Stimulated activated CD8-positive, alpha-beta memory T cell treated with anti-CD3 and anti-CD28 coated beads, Interleukin-12 subunit alpha, Interleukin-12 subunit beta, amount 100 ng/mL, for 24 hours (primary cell): ENCODE data around the gene GLA.

ENCODE experiments used
- DNase-seq: peaks from one replicate; pipeline ENCODE4 v3.0.0-alpha.2; 2020; ENCODE audit errors: extremely low read depth

Gene GLA

DNA sequence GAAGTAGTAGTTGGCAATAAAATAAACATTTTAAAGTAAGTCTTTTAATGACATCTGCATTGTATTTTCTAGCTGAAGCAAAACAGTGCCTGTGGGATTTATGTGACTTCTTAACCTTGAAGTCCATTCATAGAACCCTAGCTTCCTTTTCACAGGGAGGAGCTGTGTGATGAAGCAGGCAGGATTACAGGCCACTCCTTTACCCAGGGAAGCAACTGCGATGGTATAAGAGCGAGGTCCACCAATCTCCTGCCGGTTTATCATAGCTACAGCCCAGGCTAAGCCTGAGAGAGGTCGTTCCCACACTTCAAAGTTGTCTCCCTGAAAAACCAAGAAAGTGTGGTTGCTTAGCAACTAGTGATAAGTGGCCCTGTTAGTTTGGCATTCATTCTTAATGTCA lies 9.9 kb downstream of the GLA start:
- no peak for DNase-seq

GRCh38 chrX:101395789-101396188 lies 11.9 kb downstream of the GLA start:
- DNase-seq: no peak

- no peak for DNase-seq
Measured at GRCh38 chrX:101394372-101394771, 13.4 kb downstream of the GLA start.

DNA sequence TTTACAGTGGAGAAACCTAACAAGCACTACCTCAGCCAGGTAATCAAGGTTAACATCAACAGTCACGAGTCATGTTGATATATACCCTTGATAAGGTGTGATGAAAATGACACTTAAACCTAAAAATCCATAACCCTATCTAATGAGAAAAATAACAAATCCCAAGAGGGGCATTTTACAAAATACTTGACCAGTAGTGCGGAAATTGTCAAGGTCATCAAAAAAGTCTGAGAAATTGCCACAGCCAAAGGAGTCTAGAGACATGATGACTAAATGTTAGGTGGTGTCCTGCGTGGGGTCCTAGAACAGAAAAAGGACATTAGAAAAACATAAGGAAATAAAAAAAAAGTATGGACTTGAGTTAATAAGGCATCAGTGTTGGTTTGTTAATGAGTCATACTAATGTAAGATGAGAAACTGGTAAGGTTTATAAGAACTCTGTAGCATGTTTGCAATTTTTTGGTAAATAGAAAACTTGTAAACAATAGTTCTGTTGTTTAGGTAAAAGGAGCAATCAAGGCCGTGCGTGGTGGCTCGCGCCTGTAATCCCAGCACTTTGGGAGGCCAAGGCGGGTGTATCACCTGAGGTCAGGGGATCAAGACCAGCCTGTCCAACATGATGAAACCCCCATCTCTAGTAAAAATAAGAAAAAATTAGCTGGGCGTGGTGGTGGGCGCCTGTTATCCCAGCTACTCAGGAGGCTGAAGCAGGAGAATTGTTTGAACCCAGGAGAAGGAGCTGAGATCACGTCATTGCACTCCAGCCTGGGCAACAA lies 14.0 kb downstream of the GLA start:
- DNase-seq: no peak

DNA sequence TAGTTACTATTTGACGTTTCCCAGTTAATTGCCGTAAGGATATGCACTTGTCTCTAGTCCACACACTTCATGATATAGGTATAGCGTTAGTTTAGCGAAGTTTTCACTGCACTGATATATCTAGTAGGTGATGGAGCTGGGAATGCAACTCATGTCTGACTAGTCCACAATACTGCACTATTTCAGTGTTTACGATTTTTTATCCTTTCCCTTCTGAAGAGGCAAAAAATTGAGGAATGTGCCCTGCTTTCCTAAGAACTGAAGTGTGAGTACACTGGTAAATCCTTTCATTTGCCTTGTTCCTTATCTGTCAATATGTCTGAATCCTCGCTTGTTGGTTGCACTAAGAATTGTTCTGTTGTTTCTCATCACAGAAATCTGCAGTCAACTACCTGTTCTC lies 15.9 kb downstream of the GLA start:
- DNase-seq: no peak

DNA sequence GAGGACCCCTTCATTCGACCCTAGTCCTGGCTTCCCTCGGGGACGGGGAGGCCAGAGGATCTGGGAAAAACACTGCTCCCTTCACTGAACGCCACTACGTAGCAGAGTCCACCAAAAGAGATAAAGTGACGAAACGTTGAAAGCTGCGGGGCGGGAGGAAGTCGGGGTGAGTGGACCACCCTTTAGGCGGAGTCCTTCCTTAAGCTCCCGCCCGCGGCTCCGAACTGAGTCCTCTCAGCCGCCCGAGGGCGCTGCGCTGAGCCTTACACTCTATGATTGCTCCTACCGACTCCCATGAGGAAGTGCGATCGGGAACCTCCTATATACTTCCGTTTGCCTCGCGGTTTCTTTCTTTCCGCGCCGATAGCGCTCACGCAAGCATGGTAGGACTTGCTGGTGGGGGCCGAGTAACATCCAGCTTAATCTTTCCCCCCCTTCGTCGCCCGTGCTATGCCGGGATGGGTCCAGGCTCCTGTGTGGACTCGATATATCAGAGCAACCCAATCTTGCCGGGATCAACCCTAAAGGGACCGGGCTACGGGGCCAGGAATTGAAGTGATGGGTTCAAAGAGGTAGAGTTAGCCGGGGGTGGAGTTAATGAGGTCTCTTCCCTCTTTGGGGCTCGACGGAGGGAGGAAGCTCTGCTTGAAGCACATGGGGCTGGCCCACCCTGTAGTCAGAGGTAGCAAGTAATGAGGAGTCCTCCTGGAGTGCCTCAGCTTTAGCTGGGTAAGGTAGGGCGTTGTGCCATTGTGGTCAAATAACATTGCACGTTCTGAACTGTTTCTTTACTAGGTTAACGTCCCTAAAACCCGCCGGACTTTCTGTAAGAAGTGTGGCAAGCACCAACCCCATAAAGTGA lies 16.8 kb downstream of the GLA start, which contains the start of gene RPL36A:
Gene RPL36A, plus strand, starts transcription at position 348 of the 862 bp plus-strand sequence. Its CDS starts 33 bp downstream, at position 381.
- DNase-seq: peak; percentile 58

DNA sequence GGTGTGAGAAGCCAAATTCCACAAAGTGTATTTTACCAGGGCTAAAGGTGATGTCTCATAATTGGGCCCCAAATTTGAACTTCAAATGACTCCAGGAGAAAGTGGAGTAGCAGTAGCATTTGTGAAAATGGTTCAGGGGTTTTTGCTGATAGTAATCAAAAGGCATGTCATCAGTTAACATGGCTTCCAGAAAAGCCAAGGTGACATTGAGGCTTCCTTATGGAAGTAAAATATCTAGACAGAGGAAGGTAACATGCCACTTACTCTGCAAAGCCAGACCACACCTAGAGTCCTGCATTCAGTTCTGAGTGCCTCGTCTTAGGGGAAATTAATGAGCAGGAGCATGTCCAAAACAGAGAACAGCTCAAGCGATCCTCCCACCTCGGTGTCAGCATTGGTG lies 19.1 kb downstream of the GLA start:
- no peak for DNase-seq

DNA sequence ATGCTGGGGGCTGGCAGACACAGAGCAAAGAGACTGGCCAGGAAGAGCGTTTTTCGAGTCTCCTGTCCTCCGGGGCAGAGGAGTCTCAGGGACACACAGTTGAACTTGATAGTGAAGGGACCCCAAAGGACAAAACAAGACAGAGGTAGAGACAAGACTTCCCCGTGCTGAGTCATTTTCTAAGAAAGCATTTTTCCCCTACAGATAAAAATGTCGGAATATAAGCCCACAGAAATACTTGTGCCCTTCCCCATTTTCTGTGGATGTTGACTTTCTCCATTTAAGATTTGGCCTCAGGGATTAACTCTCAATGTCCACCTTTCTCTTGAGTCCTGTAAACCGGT lies 21.2 kb downstream of the GLA start:
- no peak for DNase-seq

- DNase-seq: no peak
Measured at GRCh38 chrX:101385795-101386541, 21.8 kb downstream of the GLA start, which contains the start of gene BTK. TSS of gene BTK (minus strand) at chrX:101386191. CDS start at chrX:101375284, 10,907 bp downstream.

DNA sequence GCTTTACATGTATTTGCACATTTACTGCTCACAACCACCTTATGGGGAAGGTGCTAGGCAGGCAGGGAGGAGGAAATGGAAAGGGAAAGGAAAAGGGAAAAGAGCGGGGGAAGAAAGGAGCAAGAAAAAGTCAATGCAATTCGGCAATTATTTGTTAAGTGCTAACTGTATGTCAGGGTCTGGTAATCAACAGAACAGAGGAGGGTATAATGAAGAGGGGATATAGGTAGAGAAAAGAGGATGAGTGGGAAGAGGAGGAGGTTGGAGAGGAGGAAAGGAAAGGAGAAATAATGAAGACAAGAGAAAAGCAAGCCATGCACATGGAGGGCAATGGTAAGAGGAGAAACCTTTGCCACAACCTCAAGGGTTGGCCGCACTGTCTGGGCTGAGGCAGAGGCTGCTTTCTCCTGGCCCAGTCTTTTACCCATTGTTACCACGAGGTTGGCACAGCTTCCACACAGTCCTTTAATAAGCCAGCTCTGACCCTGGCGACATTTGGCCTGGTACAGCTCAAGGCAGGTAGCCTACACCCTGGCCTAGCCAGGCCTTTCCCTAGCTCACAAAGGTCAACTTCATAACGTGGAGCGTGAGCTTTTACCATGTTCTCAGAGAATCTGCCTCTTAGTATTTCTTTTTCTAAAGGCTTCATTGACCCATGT lies 22.6 kb downstream of the GLA start:
- DNase-seq: no peak

DNA sequence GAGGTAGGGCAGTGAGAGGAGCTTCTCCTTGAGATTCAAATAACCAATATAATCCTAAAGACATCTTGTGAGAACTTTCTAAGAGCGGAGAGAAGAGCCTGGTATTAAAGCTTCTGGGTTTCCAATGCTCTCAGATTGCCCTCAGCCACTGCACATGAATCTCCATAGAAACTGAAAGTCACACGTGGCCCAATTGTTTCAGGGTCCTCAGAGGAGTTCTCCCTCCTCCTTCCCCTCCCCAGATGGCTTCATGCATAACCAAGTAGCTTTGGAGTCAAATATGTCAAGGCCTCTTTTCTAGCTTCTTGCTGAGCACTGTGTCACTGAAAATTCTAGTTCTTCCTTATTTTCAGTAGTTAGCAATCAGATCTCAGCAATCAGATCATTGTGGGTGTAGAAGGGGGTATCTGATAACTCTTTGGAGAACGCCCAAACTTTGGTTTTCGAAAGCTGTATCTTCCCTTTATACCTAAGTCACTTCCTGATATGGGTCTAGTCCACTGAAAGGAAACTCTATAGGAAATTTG lies 24.0 kb downstream of the GLA start:
- no peak for DNase-seq

DNA sequence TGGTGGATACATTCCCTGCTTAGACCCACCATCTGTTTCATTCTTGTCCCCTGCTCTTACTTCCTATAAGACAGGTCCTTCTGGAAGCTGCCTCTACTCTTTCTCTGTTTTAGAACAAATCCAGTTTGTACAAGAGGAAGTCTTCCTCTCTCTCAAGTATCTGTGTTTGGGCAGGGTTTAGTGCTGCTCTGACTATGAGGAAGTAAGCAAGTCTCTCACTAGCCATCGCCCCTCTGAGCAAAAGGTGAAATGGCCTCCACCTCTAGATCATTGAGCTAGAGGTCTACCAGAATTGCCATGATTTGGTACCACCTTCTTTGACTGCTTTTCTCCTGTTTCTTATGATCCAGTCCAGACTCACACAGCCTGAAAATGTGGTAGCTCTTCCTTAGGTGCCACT lies 30.2 kb downstream of the GLA start:
- no peak for DNase-seq

DNA sequence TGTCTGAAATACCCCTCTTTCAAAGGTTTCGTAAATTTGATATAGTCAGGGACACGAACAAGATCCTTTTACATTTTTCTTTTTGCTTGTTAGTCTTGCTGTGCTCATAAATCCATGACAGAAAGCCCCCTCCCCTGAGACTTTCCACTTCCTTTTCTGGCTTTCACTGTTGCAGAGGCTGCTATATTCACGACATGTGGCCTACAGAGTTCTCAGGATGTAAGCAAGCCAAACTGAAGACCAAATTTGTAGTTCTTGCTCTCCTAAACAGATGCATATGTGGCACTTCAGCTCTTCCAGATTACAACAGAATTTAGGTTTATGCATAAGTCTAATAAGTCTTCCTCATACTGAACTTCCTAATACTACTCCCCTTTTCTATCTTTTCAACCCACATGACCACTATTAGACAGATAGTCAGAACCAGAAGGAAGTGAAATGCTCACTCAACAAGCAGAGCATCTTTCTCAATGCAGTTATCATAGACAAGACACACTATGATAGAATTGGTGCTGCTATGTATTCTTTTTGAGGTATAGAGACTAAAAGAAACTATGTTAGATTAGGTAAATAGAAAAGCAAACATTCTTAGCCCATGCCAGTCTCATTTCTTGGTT lies 36.7 kb downstream of the GLA start:
- no peak for DNase-seq

GRCh38 chrX:101369687-101370086 lies 38.0 kb downstream of the GLA start:
- DNase-seq: no peak

DNA sequence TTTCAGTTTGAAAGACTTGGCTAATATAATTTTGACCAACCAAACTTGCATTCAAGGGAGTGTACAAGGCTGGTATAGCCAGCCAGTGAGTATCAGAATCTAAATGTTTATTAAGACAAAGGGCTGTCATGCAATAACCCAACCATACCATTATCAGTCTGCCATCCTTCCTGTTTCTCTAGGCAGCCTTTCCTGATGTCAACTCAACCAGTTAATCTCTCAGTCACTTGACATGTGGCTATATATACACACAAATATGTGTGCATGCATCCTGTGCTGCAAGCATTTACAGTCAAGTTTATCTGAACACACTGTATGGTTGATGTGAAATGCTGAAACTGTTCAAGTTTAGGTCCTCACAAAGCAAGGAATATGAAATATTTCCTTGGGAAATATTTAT lies 38.9 kb downstream of the GLA start:
- no peak for DNase-seq

- no peak for DNase-seq
Measured at GRCh38 chrX:101365301-101365795, 42.4 kb downstream of the GLA start.

DNA sequence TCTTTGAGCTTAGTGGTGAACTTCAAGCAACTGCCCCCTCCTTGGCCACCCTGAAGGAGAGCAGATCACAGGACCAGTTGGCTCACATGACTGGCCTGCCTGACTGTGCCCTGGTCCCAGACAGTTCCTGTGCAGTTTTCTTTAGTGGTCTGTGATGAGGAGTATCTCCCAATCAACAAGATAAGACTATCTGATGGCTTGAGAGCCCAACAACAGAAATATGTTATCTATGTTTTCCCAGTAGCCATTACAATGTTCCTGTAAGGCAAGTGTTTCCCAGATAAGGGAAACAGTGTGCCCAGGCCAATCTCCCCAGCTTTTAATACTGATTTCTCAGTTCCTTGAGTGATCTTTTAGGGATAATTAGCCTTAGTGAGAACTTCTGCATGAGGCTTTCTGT lies 45.0 kb downstream of the GLA start:
- DNase-seq: no peak

GRCh38 chrX:101362116-101362515 lies 45.6 kb downstream of the GLA start:
- no peak for DNase-seq

GRCh38 chrX:101360390-101360789 lies 47.3 kb downstream of the GLA start:
- DNase-seq: no peak

DNA sequence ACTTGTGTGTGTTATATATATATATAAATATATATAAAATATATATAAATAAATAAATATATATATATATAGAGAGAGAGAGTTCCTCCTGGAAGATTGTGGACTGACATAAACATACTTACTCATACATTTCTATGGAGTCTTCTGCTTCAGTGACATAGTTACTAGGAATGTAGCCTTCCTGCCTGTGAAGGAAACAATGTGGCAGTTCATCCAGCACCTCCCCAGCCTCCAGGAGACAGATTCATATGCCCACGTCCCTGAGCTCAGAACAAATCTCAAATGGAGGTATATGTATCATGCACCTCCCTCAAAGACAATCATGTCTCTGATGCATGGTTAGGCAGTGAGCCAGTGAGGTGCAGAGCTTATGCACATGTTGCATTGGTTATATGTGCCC lies 47.8 kb downstream of the GLA start:
- no peak for DNase-seq
